Fibroblast of pulmonary artery (primary cell): ENCODE data around the gene RPL13A.

ENCODE experiments used
- DNase-seq: peaks from one replicate; pipeline ENCODE4 v3.0.0-alpha.2; 2010; ENCODE audit warnings: low read depth
- H3K4me3 ChIP-seq: replicated peaks from 2 replicates; pipeline ENCODE4 v1.5.1; 2011; ENCODE audit warnings: low read depth, mild to moderate bottlenecking, control low read depth, low read length, moderate library complexity
- TF ChIP-seq, protein P1 (sequence below): IDR thresholded peaks from 2 replicates; pipeline ENCODE4 v1.5.1; 2011; ENCODE audit warnings: mild to moderate bottlenecking, control low read depth, low read length, inconsistent platforms; ENCODE audit errors: missing control alignments

Gene RPL13A

DNA sequence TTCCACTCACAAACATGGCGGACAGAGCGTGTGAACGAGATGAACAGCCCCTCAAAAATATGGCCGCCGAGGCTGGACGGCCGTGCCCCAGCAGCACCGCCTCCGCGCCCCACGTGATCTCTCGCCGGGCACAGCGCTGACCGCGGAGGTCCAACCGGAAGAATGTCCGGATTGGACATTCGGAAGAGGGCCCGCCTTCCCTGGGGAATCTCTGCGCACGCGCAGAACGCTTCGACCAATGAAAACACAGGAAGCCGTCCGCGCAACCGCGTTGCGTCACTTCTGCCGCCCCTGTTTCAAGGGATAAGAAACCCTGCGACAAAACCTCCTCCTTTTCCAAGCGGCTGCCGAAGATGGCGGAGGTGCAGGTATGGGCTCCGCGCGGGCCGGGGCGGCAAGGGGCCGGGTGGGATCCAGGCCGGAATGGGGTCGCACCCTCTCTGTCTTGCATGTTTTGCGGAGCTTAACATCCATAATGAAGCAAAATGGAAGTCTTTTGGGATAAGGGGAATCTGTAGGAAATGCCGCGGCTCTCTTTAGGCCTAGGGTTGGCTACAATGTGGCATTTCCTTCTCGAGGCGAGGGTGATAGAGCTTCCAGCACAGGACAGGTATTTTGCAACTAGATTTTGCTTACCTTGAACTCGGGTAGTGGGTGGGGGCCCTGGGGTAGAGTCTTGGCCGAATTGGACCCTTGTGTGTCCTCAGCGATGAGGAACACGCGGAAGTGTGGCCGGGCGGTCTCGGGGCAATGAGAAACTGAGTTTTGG lies at the start of gene RPL13A:
RPL13A (plus strand) TSS at position 332 of the 769 bp plus-strand sequence; CDS start at position 354, 22 bp downstream.
- H3K4me3 ChIP-seq, result peak within 1 kb of the TSS; percentile 100
- DNase-seq, result peak; percentile 100
- TF ChIP-seq, protein P1, sequence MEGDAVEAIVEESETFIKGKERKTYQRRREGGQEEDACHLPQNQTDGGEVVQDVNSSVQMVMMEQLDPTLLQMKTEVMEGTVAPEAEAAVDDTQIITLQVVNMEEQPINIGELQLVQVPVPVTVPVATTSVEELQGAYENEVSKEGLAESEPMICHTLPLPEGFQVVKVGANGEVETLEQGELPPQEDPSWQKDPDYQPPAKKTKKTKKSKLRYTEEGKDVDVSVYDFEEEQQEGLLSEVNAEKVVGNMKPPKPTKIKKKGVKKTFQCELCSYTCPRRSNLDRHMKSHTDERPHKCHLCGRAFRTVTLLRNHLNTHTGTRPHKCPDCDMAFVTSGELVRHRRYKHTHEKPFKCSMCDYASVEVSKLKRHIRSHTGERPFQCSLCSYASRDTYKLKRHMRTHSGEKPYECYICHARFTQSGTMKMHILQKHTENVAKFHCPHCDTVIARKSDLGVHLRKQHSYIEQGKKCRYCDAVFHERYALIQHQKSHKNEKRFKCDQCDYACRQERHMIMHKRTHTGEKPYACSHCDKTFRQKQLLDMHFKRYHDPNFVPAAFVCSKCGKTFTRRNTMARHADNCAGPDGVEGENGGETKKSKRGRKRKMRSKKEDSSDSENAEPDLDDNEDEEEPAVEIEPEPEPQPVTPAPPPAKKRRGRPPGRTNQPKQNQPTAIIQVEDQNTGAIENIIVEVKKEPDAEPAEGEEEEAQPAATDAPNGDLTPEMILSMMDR, result no peak

DNA sequence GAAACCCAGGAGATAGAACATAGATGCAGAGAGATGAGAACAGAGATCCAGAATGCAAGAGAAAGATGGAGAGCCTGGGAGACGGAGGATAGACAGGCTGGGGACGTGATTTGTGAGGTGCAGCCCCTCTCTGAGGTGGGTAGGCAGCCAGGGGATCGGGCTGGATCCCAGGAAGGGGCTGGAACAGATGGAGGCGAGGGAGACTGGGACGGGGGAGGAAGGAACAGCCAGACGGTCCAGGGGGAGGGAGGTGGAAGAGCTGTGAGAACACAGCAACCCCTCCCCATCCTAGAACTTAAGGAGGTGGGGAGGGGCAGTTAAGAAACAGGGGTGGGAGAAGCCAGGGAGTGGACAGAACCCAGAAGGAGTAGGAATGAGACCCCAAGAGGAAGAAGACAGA lies 49.1 kb upstream of the RPL13A start:
- H3K4me3 ChIP-seq, result no peak overlapping the region
- DNase-seq, result no peak
- TF ChIP-seq, protein P1, result no peak

DNA sequence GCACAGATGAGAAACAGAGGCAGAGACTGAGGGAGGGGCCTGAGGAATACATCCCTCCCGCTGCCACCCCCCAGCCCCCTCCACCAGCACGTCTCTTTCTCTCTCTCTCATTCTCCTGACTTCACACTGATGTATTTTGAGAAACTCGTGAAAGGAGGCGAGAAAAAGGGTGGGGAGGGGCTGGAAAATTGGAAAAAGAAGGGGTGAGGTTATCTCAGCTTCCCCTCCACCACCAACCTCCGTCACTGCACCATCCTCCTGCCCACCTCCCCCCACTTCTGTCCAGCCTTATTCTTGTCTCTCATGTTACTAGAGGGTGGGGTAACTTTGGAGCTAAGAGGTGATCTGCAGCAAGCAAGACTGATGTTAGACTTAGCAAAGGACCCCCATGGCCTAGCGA lies 47.6 kb upstream of the RPL13A start:
- H3K4me3 ChIP-seq, result no peak overlapping the region
- no peak for DNase-seq
- TF ChIP-seq, protein P1, result no peak

DNA sequence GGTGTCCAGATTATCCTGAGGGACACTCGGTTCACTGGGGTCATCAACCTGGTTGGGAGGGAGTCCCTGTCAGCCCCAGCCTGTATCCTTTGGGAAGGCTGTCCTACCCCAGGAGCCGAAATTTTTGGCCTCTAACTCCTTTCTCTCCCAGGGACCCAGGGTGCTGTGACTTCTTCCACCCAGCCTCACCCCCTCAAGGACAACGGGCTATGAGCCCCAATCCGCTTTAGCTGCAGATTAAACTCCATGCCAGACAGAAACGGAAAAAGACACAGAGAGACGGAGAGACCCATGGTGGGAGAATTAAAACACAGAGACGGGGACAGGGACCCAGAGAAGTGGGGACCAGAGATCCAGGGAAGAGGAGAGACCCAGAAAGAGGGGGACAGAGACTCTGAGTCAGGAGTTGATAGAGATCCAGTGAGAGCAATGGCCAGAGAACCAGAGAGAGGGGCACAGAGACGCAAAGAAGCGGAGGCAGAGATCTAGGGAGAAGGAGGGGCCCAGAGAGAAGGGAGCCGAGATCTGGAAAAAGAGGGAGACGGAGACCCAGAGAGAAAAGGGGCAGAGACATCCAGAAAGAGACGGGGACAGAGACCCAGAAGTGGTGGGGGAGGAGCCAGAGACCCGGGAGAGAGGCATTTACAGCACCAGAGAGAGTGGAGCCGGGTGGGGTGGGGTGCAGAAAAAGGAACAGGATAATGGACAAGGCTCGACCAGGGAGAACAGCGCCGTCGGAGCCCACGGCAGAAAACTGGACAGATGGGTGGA lies 46.8 kb upstream of the RPL13A start:
- DNase-seq, result no peak
- TF ChIP-seq, protein P1, result no peak
- no peak overlapping the region for H3K4me3 ChIP-seq

DNA sequence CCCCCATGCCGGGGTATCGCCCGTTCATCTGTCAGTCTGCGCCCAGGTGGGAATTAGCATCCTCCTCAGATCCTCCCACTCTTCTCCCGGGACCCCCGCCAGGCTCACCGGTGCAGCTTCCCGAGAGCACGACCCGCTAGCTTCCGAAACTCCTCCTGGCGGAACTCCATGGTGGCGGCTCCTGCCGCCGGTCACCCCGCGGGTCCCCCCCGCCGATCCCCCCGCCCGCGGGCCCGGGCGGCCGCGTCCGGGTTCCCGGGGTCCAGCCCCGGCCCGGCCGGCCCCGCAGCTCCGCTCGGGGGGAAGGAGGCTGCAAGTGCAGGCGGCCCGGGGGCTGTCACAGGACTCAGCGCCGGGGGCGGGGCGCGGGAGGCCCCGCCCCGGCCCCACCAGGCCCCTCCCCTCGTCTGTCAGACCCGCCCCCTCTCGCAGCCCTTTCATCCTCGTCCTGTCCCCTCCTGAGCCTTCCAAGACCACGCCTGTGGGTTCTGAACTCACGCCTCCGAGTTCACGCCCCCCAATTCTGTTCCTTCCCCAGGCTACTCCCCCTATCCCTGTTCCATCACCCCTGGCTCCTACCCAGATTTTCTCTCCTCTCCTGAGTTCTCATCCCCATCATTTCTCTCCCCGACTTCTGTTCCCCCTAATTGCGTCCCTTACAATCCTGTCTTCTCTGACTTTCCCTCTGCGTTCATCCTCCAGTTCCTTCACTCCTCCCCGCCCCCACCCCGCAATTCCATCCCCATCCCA lies 46.0 kb upstream of the RPL13A start, which contains the start of gene SLC17A7:
SLC17A7 (minus strand) TSS at position 318 of the 750 bp plus-strand sequence; CDS start at position 170, 148 bp downstream.
- DNase-seq, result no peak
- H3K4me3 ChIP-seq, result no peak within 1 kb of the TSS
- TF ChIP-seq, protein P1, result no peak

DNA sequence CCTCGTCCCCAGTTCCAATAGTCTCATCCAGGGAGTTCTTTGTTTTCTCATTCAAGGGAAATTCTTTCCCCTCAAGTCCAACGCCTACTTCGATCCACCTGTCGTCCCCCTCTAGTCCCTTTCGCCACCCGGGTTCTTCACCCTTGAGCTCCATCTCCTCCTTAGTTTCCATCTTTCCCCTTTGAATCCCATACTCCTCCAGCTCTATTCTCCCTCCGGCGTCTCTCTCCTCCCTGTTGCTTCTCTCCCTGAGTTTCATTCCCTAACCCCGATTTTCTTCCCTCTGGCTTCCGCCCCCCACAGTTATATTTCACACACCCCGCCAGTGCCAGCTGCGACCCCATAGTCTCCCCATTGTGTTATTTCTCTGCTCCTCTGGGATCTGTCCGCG lies 45.5 kb upstream of the RPL13A start:
- DNase-seq, result no peak
- TF ChIP-seq, protein P1, result no peak
- no peak overlapping the region for H3K4me3 ChIP-seq
